ENCODE results near the gene DNAH2.

DNAH2 gene

GRCh38 chr17:7748076-7748775 lies 30.7 kb downstream of the DNAH2 start:
- 86 to 95% methylated on average over 7 to 10 of the region's 10 CpGs for WGBS, 2 experiments
- Histone ChIP-seq H3K4me3 (ENCODE audit: insufficient read depth, low read depth, low read length) (no peak overlapping the region), H3K4me1 (ENCODE audit: control insufficient read depth, insufficient read depth, low read length) (no peaks in the 10 kb centered on the region), H3K27ac (ENCODE audit: insufficient read depth, low read depth, low read length, poor library complexity, severe bottlenecking) (no peak overlapping the region), H3K9me3 (ENCODE audit: control insufficient read depth, low read length) (no peaks in the 10 kb centered on the region), H3K27me3 (ENCODE audit: control insufficient read depth, insufficient read depth, low read length, poor library complexity, severe bottlenecking) (no peaks in the 10 kb centered on the region), H3K36me3 (ENCODE audit: control insufficient read depth, insufficient read depth, low read length) (no peaks in the 10 kb centered on the region)

DNA sequence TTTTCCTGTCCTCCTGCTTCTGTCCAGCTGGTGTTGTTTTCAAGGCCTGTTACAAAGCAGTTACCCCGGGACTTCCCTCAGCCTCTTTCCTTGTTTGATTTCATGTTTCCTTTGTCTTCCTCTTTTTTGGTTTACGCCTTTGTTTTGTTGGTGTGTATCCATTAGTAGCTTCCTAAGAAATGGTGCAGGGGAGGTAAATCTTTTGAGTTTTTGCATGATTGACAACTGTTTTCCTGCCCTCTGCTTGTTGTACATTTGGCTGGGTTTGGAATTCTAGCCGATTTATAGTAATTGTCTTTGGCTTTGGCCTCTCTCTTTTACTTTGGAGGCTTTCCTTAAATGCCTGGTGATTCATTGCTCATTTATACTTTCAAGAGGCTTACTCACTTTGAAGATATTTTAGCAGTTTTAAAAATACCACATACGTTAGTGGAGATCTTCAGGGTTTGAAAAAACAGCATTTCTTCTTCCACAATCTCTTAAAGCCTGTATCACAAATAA lies 32.8 kb downstream of the DNAH2 start:
- no peak overlapping the region for H3K27ac ChIP-seq (ENCODE audit: insufficient read depth, low read depth, low read length, poor library complexity, severe bottlenecking)

DNA sequence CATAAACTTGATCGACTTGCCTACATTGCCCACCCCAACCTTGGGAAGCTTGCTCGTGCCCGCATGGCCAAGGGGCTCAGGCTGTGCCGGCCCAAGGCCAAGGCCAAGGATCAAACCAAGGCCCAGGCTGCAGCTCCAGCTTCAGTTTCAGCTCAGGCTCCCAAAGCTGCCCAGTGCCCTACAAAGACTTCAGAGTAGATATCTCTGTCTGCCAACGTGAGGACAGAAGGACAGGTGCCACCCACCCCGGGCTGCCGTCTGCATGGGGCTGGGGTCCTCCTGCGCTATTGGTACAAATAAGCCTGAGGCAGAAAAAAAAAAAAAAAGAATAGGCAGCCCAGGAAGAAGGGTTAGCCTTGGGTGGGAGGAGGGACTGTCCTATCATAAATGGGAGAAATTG lies 37.1 kb downstream of the DNAH2 start:
- Histone ChIP-seq H3K27me3 (ENCODE audit: control insufficient read depth, insufficient read depth, low read length, poor library complexity, severe bottlenecking) (no peaks in the 10 kb centered on the region), H3K4me1 (ENCODE audit: control insufficient read depth, insufficient read depth, low read length) (no peaks in the 10 kb centered on the region), H3K36me3 (ENCODE audit: control insufficient read depth, insufficient read depth, low read length) (no peaks in the 10 kb centered on the region), H3K9me3 (ENCODE audit: control insufficient read depth, low read length) (no peaks in the 10 kb centered on the region), H3K4me3 (ENCODE audit: insufficient read depth, low read depth, low read length) (no peak overlapping the region), H3K27ac (ENCODE audit: insufficient read depth, low read depth, low read length, poor library complexity, severe bottlenecking) (no peak overlapping the region)
- WGBS, 2 experiments: 82 to 84% methylated on average over 8 of the region's 8 CpGs

More for the DNA sequence above, 32.8 kb downstream of the DNAH2 start:
- H3K27me3 ChIP-seq (ENCODE audit: control insufficient read depth, insufficient read depth, low read length, poor library complexity, severe bottlenecking): no peaks in the 10 kb centered on the region
- no peaks in the 10 kb centered on the region for H3K9me3 ChIP-seq (ENCODE audit: control insufficient read depth, low read length)
- H3K36me3 ChIP-seq (ENCODE audit: control insufficient read depth, insufficient read depth, low read length): no peaks in the 10 kb centered on the region
- H3K4me1 ChIP-seq (ENCODE audit: control insufficient read depth, insufficient read depth, low read length): no peaks in the 10 kb centered on the region
- WGBS, 2 experiments: 88 to 92% methylated on average over 4 of the region's 4 CpGs
- H3K4me3 ChIP-seq (ENCODE audit: insufficient read depth, low read depth, low read length): no peak overlapping the region

DNA sequence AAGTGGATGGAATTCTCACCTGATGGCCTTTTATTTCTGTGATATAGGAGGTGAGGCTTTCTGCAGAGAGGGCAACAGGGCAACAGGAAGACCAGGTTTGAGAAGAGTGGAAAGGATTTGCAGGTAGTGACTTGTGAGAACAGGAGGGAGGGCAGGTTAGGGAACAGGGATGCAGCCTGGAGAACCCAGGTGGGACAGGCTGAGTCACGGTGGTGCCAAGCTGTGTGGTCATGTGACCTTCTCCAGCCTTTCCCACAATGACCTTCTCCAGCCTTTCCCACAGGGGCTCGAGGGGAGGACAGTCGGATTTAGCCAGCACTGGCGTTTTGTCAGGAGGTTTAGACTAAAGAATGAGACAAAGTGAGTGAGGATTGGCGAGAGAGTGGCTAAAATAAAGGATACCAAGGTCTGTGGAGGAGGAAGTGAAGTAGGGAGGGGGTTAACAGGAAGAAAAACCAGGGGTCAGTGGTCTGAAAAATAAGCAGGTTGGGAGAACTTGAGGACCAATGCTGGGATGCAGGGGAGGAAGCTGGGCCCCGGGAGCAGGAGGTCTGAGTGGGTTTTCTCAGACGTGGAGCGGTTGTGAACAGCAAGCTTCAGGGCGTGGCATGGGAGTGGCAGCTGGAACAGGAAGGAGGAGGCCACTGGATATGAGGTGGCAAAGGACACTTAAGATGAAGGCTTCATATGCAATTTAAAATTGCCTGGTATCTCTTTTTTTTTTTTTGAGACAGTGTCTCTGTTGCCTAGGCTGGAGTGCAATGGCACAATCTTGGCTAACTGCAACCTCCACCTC lies 37.7 kb downstream of the DNAH2 start:
- Histone ChIP-seq H3K36me3 (ENCODE audit: control insufficient read depth, insufficient read depth, low read length) (no peaks in the 10 kb centered on the region), H3K27me3 (ENCODE audit: control insufficient read depth, insufficient read depth, low read length, poor library complexity, severe bottlenecking) (no peaks in the 10 kb centered on the region), H3K4me3 (ENCODE audit: insufficient read depth, low read depth, low read length) (no peak overlapping the region), H3K4me1 (ENCODE audit: control insufficient read depth, insufficient read depth, low read length) (no peaks in the 10 kb centered on the region), H3K27ac (ENCODE audit: insufficient read depth, low read depth, low read length, poor library complexity, severe bottlenecking) (no peak overlapping the region), H3K9me3 (ENCODE audit: control insufficient read depth, low read length) (no peaks in the 10 kb centered on the region)
- WGBS, 2 experiments: 59 to 68% methylated on average over 9 of the region's 9 CpGs

DNA sequence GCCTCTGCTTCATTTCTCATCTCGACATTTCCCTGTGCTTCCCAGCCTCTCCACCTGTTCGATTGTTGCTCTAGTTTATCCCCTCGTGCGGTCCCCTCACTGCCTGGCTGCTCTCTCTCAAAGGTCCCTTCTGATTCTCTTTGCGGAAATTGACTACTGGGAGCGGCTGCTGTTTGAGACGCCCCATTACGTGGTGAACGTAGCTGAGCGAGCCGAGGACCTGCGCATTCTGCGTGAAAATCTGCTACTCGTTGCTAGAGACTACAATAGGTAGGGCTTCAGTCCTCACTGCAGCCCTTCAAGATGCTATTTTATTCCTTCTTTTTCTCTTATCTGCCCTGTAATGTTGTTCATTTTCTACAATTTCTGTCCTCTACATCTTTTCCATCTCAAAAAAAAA lies 39.4 kb downstream of the DNAH2 start:
- Histone ChIP-seq H3K4me3 (ENCODE audit: insufficient read depth, low read depth, low read length) (no peak overlapping the region), H3K9me3 (ENCODE audit: control insufficient read depth, low read length) (no peaks in the 10 kb centered on the region), H3K4me1 (ENCODE audit: control insufficient read depth, insufficient read depth, low read length) (no peaks in the 10 kb centered on the region), H3K36me3 (ENCODE audit: control insufficient read depth, insufficient read depth, low read length) (no peaks in the 10 kb centered on the region), H3K27me3 (ENCODE audit: control insufficient read depth, insufficient read depth, low read length, poor library complexity, severe bottlenecking) (no peaks in the 10 kb centered on the region), H3K27ac (ENCODE audit: insufficient read depth, low read depth, low read length, poor library complexity, severe bottlenecking) (no peak overlapping the region)
- 92 to 93% methylated on average over 14 of the region's 14 CpGs for WGBS, 2 experiments

GRCh38 chr17:7763919-7764318 lies 46.4 kb downstream of the DNAH2 start:
- Histone ChIP-seq H3K9me3 (ENCODE audit: control insufficient read depth, low read length) (no peaks in the 10 kb centered on the region), H3K4me1 (ENCODE audit: control insufficient read depth, insufficient read depth, low read length) (no peaks in the 10 kb centered on the region), H3K36me3 (ENCODE audit: control insufficient read depth, insufficient read depth, low read length) (no peaks in the 10 kb centered on the region), H3K27me3 (ENCODE audit: control insufficient read depth, insufficient read depth, low read length, poor library complexity, severe bottlenecking) (no peaks in the 10 kb centered on the region), H3K27ac (ENCODE audit: insufficient read depth, low read depth, low read length, poor library complexity, severe bottlenecking) (no peak overlapping the region), H3K4me3 (ENCODE audit: insufficient read depth, low read depth, low read length) (no peak overlapping the region)
- WGBS, 2 experiments: 89 to 90% methylated on average over 16 of the region's 16 CpGs

DNA sequence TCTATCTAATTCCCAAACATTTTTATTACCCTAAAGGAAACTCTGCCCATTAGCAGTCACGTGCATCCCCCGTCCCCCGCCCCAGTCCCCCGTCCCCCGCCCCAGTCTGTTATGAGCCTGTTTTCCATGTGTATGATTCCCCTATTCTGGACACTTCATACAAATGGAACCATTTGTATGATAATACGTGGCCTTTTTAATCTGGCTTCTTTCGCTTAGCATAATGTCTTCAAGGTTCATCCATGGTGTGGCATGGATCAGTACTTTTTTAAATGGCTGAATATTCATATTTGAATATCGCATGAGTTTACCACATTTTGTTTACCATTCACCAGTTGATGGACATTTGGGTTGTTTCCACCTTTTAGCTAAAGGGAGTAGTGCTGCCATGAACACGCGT lies 49.5 kb downstream of the DNAH2 start:
- Histone ChIP-seq H3K27ac (ENCODE audit: insufficient read depth, low read depth, low read length, poor library complexity, severe bottlenecking) (no peak overlapping the region), H3K9me3 (ENCODE audit: control insufficient read depth, low read length) (no peaks in the 10 kb centered on the region), H3K4me3 (ENCODE audit: insufficient read depth, low read depth, low read length) (no peak overlapping the region), H3K36me3 (ENCODE audit: control insufficient read depth, insufficient read depth, low read length) (no peaks in the 10 kb centered on the region), H3K27me3 (ENCODE audit: control insufficient read depth, insufficient read depth, low read length, poor library complexity, severe bottlenecking) (no peaks in the 10 kb centered on the region), H3K4me1 (ENCODE audit: control insufficient read depth, insufficient read depth, low read length) (no peaks in the 10 kb centered on the region)
- WGBS, 2 experiments: 89 to 94% methylated on average over 8 to 10 of the region's 10 CpGs

DNA sequence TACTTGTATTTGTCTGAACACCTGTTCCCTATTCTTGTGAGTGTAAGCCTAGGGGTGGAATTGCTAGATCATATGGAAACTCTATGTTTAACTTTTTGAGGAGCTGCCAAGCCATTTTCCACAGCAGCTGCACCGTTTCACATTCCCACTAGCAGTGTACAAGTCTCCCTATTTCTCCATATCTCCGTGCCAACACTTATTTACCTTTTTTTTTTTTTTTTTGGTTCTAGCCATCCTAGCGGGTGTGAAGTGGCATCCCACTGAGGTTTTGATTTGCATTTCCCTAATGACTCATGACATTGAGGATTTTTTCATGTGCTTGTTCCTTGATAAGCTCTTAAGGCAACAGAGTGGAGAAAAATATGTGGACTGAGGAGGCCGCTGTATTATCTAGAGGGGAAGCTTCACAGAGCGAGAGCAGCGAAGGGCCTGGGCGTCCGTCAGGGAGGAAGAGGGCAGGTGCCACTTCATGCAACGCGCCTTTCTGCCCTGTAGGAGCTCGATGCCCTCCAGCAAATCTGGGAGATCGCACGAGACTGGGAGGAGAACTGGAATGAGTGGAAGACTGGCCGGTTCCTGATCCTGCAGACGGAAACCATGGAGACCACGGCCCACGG lies 50.0 kb downstream of the DNAH2 start:
- Histone ChIP-seq H3K9me3 (ENCODE audit: control insufficient read depth, low read length) (no peaks in the 10 kb centered on the region), H3K27me3 (ENCODE audit: control insufficient read depth, insufficient read depth, low read length, poor library complexity, severe bottlenecking) (no peaks in the 10 kb centered on the region), H3K4me3 (ENCODE audit: insufficient read depth, low read depth, low read length) (no peak overlapping the region), H3K27ac (ENCODE audit: insufficient read depth, low read depth, low read length, poor library complexity, severe bottlenecking) (no peak overlapping the region), H3K36me3 (ENCODE audit: control insufficient read depth, insufficient read depth, low read length) (no peaks in the 10 kb centered on the region), H3K4me1 (ENCODE audit: control insufficient read depth, insufficient read depth, low read length) (no peaks in the 10 kb centered on the region)
- 68 to 76% methylated on average over 17 of the region's 17 CpGs for WGBS, 2 experiments

DNA sequence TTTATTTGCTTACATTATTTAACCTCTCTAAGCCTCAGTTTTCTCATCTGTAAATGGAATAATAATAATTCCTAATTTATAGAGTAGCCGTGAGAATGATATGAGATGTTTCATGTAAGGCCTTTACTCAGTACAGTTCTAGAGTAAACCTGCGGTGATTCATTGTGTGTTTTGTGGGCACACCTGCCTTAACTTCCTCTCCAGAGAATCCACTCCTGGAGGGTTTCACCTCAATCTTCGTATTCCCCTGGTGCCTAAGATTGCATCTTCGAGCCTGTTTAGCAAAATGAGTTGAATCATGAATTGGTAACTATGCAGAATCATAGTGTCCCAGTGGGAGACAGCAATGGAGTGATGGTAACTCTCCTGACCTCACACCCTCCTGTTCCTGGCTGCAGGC lies 52.3 kb downstream of the DNAH2 start:
- H3K27ac ChIP-seq (ENCODE audit: insufficient read depth, low read depth, low read length, poor library complexity, severe bottlenecking): no peak overlapping the region
- no peak overlapping the region for H3K4me3 ChIP-seq (ENCODE audit: insufficient read depth, low read depth, low read length)
- H3K4me1 ChIP-seq (ENCODE audit: control insufficient read depth, insufficient read depth, low read length): no peaks in the 10 kb centered on the region
- WGBS, 2 experiments: 91 to 96% methylated on average over 3 to 4 of the region's 4 CpGs
- no peaks in the 10 kb centered on the region for H3K27me3 ChIP-seq (ENCODE audit: control insufficient read depth, insufficient read depth, low read length, poor library complexity, severe bottlenecking)
- H3K9me3 ChIP-seq (ENCODE audit: control insufficient read depth, low read length): no peaks in the 10 kb centered on the region
- H3K36me3 ChIP-seq (ENCODE audit: control insufficient read depth, insufficient read depth, low read length): no peaks in the 10 kb centered on the region

DNA sequence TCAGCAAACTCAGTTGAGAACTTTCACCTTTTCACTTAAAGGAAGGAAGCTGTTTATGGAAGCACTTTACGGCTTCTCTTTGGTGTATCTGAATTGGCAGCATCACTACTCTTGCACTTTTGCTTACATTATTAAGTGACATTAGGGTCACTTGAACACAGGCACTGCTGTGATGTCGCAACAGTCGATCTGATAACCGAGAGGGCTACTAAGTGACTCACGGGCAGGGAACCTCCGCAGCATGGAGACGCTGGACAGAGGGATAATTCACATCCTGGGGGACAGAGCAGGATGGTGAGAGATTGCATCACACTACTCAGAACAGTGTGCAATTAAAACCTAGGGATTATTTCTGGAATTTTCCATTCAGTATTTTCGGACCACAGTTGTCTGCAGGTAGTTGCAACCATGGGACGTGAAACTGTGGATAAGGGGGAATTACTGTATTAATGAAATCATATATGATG lies 56.5 kb downstream of the DNAH2 start:
- H3K9me3 ChIP-seq (ENCODE audit: control insufficient read depth, low read length): no peaks in the 10 kb centered on the region
- 90 to 91% methylated on average over 9 of the region's 9 CpGs for WGBS, 2 experiments
- H3K27me3 ChIP-seq (ENCODE audit: control insufficient read depth, insufficient read depth, low read length, poor library complexity, severe bottlenecking): no peaks in the 10 kb centered on the region
- no peak overlapping the region for H3K27ac ChIP-seq (ENCODE audit: insufficient read depth, low read depth, low read length, poor library complexity, severe bottlenecking)
- H3K4me3 ChIP-seq (ENCODE audit: insufficient read depth, low read depth, low read length): no peak overlapping the region
- H3K36me3 ChIP-seq (ENCODE audit: control insufficient read depth, insufficient read depth, low read length): no peaks in the 10 kb centered on the region
- H3K4me1 ChIP-seq (ENCODE audit: control insufficient read depth, insufficient read depth, low read length): no peaks in the 10 kb centered on the region

Data from ectodermal cell (in vitro differentiated cells).